Fibroblast of skin of abdomen (primary cell): ENCODE results near the gene TFF2.

Source experiments
- DNase-seq: peaks from one replicate; pipeline ENCODE4 v3.0.0-alpha.2; 2013

The TFF2 gene

DNA sequence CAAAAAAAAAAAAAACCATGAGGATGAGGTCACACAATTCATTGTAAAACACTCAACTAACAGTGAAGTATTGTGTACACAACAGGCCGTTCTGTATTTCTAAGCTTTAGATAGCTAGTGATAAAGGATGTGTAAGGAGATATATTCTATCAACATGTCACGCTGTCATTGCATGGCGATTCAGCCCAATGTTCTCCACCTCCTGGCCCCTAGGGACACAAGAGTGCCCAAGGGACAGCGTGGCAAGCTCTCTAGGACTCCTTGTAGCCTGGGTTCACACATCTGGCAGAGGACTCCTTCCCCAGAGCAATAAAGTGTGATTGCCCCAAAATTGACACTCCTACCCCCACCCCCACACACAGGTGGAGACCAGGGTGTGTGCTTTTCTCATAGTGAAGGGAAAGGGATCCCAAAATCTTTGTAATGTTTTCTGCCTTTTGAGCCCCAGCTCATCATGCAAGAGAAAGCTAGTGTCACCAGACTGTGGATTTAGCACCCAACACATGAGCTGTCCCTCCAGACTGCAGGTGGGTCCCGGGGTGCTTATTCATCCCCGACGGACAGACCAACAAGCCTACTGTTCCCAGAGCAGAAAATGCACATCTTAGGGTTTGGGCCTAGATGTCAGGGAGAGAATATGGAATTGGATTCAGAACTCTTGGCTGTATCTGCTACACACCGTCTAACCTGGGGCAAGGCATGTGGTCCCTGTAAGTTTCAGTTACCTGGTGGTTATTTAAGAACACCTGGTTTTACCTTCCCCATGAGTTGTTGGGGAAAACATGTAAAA lies 33.6 kb upstream of the TFF2 start:
- DNase-seq: no peak

DNA sequence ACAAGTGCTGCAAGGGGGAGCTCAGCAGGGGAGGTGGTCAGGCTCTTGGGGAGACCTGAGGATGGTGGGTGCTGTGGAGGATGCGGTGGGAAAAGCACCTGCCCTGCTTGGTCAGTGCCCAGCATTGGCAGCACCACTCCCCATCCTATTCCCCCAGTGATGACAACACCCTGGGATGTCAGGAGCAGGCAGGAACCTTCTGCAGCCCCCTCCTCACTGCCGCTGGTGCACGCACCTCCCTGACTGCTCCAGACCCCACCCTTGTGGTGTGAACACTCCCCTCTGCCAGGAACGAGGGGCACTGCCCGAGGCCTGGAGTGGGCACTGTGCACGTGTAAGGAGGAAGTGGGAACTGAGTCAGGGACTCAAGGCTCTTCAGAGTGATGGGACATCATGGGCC lies 32.5 kb upstream of the TFF2 start:
- DNase-seq: no peak

DNA sequence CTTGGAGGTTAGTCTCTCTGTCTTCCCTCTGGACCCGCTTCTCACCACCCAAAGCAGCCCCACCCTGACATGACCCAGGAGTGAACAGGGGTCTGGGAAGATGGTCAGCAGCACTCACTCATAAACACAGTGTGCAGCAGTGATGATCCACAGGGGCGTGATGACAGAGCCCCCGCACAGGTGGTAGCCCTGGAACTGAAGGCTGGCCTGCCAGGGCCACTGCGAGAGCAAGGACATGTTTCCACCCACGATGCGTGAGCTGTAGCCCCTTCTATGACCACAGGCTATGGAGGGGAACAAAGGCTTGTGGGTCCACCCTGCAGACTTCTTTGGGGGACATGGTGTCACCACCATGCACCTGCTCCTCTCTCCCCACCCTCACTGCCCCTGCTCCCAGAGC lies 32.1 kb upstream of the TFF2 start:
- DNase-seq: no peak

DNA sequence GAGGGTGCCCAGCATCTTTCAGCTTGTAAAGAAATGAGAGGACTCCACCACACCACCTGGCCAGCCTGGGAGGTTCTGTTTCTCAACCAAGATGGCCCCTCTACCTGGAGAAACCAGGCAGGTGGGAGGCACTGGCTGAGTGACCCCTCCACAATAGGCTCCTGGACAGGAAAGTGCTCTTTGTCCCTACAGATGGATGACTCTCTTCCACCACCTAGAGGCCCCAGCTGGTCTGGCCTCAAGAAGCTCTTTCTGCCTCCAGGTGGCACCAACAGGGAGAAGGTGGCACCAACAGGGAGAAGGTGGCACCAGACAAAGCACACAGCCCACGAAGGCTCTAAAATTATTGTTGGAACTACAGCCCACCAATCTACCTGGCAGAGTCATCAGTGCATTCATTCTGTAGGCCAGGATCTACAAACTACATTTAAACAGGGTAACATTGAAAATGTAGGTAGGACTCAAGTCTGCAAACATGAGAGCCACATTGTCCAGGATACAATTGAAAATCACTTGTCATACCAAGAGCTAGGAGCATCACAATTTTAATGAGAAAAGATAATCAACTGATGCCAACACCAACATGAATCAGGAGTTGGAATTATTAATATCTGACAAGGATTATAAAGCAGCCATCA lies 30.7 kb upstream of the TFF2 start:
- no peak for DNase-seq

DNA sequence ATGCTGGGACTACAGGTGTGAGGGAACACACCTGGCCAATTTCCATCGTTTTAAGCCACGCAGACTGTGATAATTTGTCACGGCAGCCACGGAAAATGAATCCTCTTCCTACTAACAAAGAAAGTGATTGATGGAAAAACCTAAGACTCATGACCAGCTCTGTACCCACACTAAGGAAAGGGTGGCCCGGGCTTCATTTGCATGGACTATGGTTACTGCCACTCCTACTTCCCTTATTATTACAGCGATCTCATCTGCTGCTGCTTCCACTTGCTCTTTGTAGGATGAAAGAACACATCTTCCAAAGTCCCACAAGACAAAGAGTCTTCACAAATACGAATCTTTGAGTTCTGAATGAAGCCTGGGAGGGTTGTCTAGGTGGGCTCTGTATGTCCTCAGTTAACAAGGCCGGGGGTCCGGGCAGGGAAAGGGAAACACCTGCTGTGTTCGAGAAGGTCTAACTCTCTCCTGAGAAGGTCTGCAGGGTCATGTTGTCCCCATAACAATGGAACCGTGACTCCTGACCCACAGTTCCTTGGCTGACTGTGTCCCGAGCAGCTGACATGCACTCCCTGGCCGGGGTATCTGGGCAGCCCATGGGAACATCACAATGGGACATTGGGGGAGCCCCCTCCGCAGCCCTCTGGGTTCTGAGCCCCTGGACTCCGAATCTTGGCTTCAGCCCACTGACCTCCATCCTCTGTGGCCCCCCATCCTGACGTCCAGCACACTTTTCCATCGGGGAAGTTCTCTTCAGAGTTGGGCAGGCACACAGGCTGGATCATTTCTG lies 28.8 kb upstream of the TFF2 start:
- no peak for DNase-seq

DNA sequence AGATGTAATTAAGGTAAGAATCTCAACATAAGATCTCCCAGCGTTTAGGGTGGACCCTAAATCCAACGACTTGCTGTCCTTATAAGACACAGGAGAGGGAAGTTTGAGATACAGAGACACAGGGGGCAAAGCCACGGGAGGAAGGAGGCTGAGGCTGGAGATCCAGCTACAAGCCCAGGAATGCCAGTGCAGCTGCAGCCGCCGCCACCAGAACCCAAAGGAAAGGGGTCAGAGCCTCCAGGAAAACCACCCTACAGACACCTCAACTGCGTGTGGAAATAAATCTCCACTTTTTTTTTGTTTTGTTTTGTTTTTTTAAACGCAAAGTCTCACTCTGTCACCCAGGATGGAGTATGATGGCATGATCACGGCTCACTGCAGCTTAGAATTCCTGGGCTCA lies 27.6 kb upstream of the TFF2 start:
- no peak for DNase-seq

DNA sequence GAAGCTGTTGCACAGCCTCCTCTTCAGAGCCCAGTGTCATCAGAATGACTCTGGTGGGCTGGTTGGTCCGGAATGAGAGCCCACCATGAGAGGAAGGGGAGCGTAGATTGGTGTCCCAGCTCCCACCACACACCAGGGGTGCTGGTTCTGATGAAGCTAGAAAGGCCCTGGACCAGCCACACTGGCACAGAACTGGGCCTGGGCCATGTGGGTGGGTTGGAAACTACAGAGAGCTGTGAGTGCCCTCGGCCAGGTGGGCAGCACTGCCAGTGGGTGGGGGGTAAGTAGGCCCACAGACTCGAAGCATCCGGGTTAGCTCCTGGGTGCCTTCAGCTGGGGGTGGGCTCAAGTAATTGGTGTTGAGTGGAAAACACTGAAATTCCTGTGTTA lies 27.2 kb upstream of the TFF2 start:
- no peak for DNase-seq

DNA sequence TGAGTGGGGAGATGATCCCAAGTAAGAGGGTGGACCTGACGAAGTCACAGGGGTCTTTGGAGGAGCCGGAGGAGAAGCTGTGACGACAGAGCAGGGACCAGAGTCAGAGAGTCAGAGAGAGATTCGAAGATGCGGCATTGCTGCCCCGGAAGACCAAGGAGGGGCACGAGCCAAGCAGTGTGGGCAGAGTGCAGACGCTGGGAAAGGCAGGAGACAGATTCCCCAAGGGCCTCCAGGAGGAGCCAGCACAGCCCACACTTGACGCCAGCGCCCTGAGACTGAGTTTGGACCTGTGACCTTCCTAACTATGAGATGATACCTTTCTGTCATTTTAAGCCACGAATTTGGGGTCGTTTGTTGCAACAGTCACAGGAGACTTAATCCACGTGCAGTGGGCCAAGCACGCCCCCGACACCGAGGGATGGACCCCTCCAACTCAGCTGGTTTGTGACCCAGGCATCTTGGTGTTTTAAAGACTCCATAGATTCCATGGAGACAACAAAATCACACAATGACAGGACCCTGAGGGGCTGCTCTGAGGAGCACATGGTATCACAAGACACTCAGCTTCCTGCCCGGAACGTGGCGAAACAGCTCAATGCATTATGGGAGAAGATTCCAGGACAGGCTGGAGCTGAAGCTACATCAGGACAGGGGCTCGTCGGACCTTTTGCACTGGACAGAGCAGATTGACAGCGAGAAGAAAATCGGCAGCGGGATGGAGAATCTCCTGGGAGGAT lies 26.6 kb upstream of the TFF2 start:
- DNase-seq: no peak

DNA sequence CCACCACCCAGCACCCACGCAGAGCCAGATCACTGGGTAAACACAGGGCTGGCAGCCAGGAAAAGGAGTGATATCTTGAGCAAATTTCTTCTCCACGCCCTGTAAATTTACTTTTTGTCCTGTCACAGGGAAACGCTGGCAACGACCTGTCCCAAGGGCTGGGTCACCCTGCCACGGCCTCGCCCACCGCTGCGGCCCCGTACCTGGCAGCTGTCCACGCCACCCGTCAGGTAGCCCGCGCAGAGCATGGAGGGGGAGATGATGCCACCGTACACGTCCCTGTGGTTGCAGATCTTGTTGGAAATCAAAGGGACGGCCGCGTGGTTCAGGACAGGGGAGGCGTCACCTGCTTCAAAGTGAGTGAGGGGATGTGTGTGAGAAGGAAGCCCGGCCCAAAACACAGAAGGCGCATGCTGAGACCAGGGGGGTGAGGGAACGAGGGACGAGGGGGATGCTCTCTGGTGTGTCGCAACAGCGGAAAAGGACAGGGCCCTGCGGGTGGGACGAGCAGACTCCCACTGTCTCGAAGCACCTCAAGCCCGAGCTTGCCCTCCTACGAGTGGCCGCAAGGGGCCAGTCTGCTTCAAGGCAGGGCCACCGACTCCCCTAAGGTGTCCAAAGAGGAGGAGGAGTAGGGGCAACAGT lies 25.7 kb upstream of the TFF2 start:
- no peak for DNase-seq

DNA sequence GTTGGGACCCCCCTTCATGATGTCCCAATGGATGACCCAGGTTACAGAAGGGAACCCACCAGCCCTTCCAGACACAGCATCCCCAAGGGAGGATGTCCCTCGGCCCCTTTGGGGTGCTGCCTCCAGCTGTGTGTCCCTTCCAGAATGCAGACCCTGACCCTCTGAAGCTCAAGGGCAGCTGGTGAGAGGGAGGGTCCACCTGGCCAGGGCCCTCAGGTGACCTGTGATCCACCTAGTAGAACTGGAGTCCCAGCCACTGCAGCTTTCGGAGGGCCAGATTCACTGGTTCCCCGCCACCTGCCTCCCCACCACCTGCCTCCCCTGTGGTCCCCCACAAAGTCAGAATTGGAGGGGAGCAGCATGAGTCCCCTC lies 25.2 kb upstream of the TFF2 start:
- no peak for DNase-seq

DNA sequence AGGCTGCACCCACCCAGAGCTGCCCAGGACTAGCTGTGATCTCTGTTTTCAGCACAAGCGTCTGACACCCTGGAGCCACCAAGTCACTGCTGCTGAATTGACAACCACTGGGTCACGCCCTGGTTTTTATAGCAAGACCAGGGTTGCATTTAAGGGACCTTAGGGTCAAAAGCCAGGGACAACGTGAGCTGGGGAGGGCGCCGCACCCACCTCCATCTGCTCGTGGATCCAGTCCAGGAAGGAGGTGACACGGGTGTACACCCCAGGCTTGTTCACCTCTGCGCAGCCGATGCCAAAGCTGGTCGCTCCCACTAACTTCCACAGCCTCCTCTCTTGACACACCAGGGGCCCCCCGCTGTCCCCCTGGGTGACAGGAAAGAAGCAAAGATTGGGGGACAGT lies 24.7 kb upstream of the TFF2 start:
- no peak for DNase-seq

DNA sequence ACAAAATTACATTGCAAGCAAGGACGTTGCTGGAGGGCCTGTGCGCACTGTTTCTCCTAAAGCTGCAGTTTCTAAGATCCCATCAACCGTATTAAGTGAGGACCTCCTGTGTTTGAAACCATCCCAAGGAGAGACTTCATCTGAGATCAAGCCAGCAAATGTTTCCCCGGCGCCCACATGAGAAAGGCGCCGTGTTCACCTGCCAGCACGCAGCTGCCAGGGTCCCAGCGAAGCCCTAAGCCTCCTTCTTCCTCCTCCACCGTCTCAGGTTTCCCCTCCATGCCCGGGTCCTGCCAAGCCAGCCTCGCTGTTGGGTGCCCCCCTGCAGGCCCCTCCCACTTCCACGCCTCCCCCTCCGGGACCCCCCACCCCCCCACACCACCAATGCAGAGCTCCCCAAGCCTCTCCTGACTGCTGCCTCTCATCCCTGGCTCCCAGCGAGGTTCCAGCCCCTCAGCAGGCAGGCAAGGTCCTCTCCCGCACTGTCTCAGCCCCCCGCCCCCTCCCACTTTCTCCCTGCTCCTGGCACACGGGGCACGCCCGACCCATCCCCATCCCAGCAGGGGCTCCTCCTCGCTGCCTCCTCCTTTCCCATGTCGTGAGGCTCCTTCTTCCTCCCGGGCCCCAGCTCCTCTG lies 24.2 kb upstream of the TFF2 start:
- DNase-seq: no peak

DNA sequence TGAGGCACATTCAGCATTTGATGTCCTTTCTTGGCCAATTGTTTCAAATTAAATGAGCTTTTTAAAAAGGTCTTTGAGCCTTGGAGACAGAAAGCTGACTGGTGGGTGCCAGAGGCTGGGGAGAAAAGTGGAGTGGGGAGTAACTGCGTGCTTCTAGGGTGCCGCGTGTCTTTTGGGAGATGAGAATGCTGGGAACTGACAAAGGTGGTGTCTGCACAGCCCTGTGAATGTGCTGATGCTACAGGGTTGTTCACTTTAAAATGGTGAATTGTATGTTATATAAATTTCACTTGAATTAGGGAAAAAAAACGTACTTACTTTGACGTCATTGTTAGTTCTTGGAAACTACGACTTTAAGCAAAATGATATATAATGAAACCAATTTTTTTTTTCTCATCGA lies 23.7 kb upstream of the TFF2 start:
- DNase-seq: no peak

DNA sequence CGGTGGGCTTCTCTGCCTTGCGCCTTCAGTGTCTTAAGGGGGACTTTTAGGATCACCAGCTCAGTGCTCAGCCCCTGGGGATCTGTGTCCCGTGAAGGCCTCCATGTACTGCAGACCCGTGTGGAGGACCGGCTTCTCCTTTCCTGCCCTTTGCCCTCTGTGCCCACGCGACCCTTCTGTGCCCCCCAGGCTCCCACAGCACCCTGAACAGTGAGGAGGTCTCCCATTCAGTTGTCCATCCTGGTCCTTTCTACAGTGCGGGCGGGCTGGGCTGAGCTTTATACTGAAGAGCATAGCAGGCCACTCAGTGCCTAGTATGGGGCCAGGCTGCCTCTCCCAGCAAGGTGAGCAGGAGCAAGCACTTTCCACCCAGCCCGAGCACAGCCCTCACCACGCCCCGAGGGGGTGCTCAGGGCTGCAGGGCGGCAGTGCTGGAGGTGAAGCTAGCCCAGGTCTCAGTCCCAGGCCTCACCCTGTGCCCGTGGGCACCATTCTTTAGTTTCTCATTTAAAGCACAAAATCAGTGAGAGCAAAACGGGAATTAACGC lies 23.2 kb upstream of the TFF2 start:
- no peak for DNase-seq

DNA sequence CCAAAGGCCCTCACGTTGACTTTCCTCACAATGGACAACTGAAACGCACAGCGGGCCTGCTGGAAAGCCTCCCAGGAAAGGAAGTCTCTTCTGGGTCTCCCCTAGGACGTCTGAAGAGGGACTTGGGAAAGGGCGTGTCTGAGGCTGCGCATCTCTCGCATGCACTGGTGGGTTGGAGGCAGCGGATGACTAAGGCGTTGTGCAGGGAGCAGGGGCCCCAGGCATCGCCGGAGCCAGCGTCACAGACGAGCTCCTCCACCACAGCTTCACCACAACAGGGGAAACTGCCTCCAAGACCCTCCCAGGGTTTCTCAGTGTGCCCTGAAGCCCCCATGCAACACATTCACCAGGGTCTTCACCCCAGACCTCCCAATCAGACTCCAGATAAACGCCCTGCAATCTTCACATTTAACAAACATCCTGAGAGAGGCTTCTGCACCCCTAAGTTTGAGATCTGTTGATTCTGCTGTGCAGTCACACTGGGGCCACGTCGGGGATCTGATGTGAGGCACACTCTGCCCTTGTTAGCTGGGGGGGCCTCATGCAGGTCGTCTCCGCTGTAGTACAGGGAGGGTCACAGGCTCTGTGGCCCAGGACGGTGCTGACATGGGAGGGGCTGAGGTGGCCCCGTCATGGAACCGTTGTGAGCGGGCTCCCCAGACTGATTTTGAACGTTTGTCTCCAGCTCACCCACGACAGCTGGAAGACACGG lies 22.6 kb upstream of the TFF2 start:
- no peak for DNase-seq

DNA sequence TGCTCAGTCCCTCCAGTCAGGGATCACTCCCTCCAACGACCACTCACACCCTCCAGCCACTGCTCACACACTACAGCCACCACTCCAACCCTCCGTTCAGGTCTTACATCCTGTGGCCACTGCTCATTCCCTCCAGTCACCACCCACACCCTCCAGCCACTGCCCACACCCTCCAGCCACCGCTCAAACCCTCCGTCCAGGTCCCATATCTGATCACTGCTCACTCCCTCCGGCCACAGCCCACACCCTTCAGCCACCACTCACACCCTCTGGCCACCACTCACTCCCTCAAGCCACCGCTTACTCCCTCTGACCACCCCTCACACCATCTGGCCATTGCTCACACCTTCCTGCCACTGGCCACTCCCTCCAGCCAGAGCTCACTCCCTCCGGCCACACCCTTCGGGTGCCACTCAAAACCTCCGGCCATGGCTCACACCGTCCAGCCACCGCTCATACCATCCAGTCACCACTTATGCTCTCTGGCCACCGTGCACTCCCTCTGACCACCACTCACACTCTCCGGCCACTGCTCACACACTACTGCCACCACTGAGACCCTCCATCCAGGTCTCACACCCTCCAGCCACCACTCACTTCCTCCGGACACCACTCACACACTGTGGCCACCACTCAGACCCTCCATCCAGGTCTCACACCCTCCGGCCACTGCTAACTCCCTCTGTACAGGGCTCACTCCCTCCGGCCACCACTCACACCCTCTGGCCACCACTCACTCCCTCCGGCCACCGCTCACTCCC lies 20.3 kb upstream of the TFF2 start:
- no peak for DNase-seq

DNA sequence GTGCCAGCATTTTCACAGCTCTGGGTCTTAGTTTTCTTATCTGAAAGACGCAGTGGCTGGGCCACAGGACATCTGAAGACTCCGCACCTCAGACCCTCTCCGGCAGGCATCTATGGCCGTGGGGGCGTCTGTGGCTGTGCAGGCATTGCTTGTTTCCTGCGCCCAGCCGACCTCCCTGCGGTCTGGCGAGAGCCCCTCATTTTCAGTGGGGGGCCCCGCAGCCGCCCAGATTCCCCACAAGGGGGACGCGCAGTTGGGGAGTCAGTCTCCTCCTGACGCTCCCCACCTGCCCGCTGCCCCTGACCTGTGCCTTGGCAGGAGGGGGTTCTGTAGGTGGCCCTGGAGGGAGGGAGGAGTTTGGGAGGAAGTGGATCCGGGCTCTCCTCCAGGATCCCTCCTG lies 19.0 kb upstream of the TFF2 start:
- DNase-seq: no peak

DNA sequence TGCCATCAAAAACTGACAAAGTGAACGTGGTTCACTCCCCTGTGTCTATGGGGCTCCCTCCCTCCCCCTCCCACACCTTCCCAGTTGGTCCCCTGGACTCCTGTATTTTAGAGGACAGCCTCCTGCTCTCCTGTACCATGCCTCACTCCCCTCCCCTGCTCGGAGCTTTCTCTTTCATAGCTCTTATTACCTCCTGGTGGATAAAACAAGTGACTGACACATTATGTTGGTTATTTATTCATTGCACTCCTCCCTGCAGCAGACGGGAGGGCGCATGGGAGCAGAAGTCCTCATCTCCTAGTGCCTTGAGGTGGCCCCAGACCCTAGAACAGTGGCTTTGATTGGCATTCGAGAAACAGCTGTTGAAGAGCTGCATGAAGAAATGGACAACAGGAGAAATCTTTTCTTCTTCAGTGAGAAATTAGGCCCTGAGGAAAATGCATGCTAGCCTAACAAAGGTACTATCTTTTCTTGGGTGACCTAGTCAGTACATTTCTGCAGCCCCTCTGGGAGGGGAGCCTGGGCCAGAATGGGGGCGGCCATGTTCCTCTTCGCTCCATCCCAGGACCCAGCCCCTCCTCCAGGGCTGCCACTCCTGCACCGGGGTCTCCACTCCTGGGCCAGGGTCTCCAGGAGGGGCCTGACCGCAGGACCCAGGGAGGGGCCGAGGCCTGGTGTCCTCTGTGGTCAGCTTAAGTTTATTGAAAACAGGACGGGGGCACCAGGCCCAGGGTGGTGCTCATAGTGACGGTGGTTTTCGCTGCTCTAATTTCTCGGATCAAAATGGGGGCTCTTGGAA lies 16.8 kb upstream of the TFF2 start:
- DNase-seq: no peak

DNA sequence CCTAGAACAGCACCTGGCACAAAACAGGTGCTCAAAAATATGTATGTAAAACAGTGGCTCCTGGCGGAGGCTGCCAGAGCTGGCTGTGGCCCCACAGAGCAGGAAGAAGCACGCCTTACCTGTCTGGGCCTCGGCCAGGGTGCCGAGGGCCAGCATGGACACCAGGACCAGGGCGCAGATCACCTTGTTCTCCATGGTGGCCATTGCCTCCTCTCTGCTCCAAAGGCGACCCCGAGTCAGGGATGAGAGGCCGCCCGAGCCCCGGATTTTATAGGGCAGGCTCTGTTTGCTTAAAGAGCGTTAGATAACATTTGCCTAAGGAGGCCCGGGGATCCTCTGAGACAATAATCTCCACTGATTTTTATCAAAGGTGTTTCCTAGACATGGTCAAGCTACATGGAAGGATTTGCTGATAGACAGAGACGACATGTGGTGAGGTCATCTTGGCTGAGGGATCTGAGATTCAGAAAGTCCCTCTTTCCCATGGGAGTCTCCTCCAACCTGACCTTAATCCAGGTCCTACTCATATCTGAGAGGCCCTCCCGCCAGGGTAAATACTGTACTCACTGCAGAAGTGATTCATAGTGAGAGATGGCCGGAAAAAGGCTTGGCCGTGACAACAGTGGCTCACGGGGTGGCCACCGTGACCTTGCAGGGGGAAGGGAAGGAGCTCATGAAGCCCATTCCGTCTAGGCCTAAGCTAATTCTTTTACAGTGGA lies 15.7 kb upstream of the TFF2 start, which contains the start of gene TFF1:
Gene TFF1 (minus strand): TSS at position 244 of the 719 bp plus-strand sequence. CDS start 40 bp downstream, at position 204.
- DNase-seq: no peak
